OCI-LY3 (cell line): Measurements from ENCODE around the gene OR2T8.

Source experiments
- EZH2phosphoT487 ChIP-seq: fragments of 200-600 bp; shearing (Covaris generic); IDR thresholded peaks from 2 replicates; pipeline ENCODE4 v1.6.1; 2018; ENCODE audit warnings: antibody characterized with exemption, mixed run types, low read depth
- TF ChIP-seq, protein P1 (sequence below): fragments of 200-600, 300-600 bp; sonication (generic); IDR thresholded peaks from 2 replicates; pipeline ENCODE4 v1.5.1; 2014; ENCODE audit warnings: antibody characterized with exemption, low read length, low read depth

DNA sequence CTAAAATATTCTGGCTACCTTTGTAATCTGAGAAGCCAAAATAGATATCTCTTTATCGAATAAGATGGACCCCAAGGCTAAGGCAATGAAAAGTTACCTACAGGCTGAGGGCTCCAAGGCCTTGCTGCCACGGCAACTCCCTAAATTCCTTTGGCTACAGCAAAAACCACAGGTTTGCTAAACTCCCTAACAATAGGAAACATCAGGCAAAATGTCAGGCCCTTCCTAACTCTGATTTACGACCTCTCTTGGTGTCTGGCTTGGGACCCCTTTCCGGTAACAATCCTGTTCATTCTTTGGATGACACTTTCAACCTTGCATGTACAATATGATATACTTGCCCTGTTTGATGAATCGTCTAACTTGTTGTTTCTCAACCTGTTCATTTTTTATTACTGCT lies 11.3 kb upstream of the OR2T8 start:
- TF ChIP-seq, protein P1, sequence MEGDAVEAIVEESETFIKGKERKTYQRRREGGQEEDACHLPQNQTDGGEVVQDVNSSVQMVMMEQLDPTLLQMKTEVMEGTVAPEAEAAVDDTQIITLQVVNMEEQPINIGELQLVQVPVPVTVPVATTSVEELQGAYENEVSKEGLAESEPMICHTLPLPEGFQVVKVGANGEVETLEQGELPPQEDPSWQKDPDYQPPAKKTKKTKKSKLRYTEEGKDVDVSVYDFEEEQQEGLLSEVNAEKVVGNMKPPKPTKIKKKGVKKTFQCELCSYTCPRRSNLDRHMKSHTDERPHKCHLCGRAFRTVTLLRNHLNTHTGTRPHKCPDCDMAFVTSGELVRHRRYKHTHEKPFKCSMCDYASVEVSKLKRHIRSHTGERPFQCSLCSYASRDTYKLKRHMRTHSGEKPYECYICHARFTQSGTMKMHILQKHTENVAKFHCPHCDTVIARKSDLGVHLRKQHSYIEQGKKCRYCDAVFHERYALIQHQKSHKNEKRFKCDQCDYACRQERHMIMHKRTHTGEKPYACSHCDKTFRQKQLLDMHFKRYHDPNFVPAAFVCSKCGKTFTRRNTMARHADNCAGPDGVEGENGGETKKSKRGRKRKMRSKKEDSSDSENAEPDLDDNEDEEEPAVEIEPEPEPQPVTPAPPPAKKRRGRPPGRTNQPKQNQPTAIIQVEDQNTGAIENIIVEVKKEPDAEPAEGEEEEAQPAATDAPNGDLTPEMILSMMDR: no peak
- no peak for TF ChIP-seq EZH2phosphoT487
